HEK293 (cell line): Measurements from ENCODE around the gene TXNL1.

ENCODE experiments used
- CTCF ChIA-PET: fragments of 350-600 bp; formaldehyde crosslinking; extraction: SDS; loops from one replicate; lab custom pipeline; 2021; ENCODE audit warnings: antibody characterized with exemption; lab: Yijun Ruan, JAX
- POLR2A ChIA-PET: fragments of 300-600 bp; formaldehyde crosslinking; extraction: SDS; loops from one replicate; lab custom pipeline; 2020; ENCODE audit warnings: antibody characterized with exemption, inconsistent platforms; lab: Yijun Ruan, JAX
- H3K27ac ChIP-seq: fragments of 200-500 bp; sonication (Bioruptor generic); 2 replicates; pipeline ENCODE4 v1.5.1; 2014; ENCODE audit warnings: low read depth, low read length, control low read depth, inconsistent platforms; ENCODE audit errors: extremely low read depth
- H3K36me3 ChIP-seq, 2 experiments: fragments of 200-500 bp in 1 of 2; sonication (Bioruptor generic) in 1 of 2; 1 replicate in 1 of 2; 2 replicates in 1 of 2; pipeline ENCODE4 v1.5.1; 2014 to 2017; ENCODE audit warnings: inconsistent platforms in 2 of 2, low read length in 2 of 2; ENCODE audit not compliant: control insufficient read depth in 2 of 2, insufficient read depth in 1 of 2
- H3K4me1 ChIP-seq: fragments of 200-500 bp; sonication (Bioruptor generic); 2 replicates; pipeline ENCODE4 v1.5.1; 2014; ENCODE audit warnings: mild to moderate bottlenecking, low read length, inconsistent platforms; ENCODE audit not compliant: control insufficient read depth, insufficient read depth
- H3K4me3 ChIP-seq: 2 replicates; pipeline ENCODE4 v1.5.1; 2011; ENCODE audit warnings: low read depth, mild to moderate bottlenecking, control low read depth, low read length, moderate library complexity
- H3K9me3 ChIP-seq: fragments of 200-500 bp; sonication (Bioruptor generic); 2 replicates; pipeline ENCODE4 v1.5.1; 2014; ENCODE audit warnings: low read depth, low read length, inconsistent platforms; ENCODE audit not compliant: control insufficient read depth, insufficient read depth
- PATZ1 ChIP-seq: fragments of 450-650 bp; formaldehyde crosslinking; IDR thresholded peaks from 2 replicates; pipeline ENCODE4 v1.5.1; 2016; ENCODE audit warnings: missing biosample characterization, missing genetic modification characterization
- ZBTB49 ChIP-seq: fragments of 450-650 bp; formaldehyde crosslinking; IDR thresholded peaks from 2 replicates; pipeline ENCODE4 v1.5.1; 2016; ENCODE audit warnings: missing biosample characterization, missing genetic modification characterization, low read depth
- ZBTB8A ChIP-seq: fragments of 450-650 bp; formaldehyde crosslinking; IDR thresholded peaks from 2 replicates; pipeline ENCODE4 v1.5.1; 2016; ENCODE audit warnings: missing biosample characterization, missing genetic modification characterization
- ZIC2 ChIP-seq: fragments of 450-650 bp; formaldehyde crosslinking; IDR thresholded peaks from 2 replicates; pipeline ENCODE4 v1.5.1; 2016; ENCODE audit warnings: missing biosample characterization, missing genetic modification characterization
- ZNF155 ChIP-seq: fragments of 450-650 bp; formaldehyde crosslinking; IDR thresholded peaks from 2 replicates; pipeline ENCODE4 v1.5.1; 2016; ENCODE audit warnings: missing biosample characterization, missing genetic modification characterization
- ZNF157 ChIP-seq: fragments of 450-650 bp; formaldehyde crosslinking; IDR thresholded peaks from 2 replicates; pipeline ENCODE4 v1.5.1; 2016; ENCODE audit warnings: missing biosample characterization, missing genetic modification characterization
- ZNF184 ChIP-seq: fragments of 450-650 bp; IDR thresholded peaks from 2 replicates; pipeline ENCODE4 v1.5.1; 2018; ENCODE audit warnings: missing biosample characterization, mild to moderate bottlenecking, missing genetic modification characterization
- ZNF280C ChIP-seq: fragments of 450-650 bp; formaldehyde crosslinking; IDR thresholded peaks from 2 replicates; pipeline ENCODE4 v1.5.1; 2016; ENCODE audit warnings: missing biosample characterization, missing genetic modification characterization
- ZNF398 ChIP-seq: fragments of 450-650 bp; formaldehyde crosslinking; IDR thresholded peaks from 2 replicates; pipeline ENCODE4 v1.5.1; 2017; ENCODE audit warnings: missing biosample characterization, missing genetic modification characterization
- ZNF48 ChIP-seq: fragments of 450-650 bp; formaldehyde crosslinking; IDR thresholded peaks from 2 replicates; pipeline ENCODE4 v1.5.1; 2016; ENCODE audit warnings: missing biosample characterization, missing genetic modification characterization
- ZNF488 ChIP-seq: fragments of 450-650 bp; formaldehyde crosslinking; IDR thresholded peaks from 2 replicates; pipeline ENCODE4 v1.5.1; 2016; ENCODE audit warnings: missing biosample characterization, missing genetic modification characterization
- ZNF560 ChIP-seq: fragments of 450-650 bp; formaldehyde crosslinking; IDR thresholded peaks from 2 replicates; pipeline ENCODE4 v1.5.1; 2017; ENCODE audit warnings: missing biosample characterization, missing genetic modification characterization, borderline replicate concordance
- ZNF585B ChIP-seq: fragments of 450-650 bp; formaldehyde crosslinking; IDR thresholded peaks from 2 replicates; pipeline ENCODE4 v1.5.1; 2016; ENCODE audit warnings: missing biosample characterization, missing genetic modification characterization
- TF ChIP-seq, protein P1 (sequence below): fragments of 450-650 bp; formaldehyde crosslinking; IDR thresholded peaks from 2 replicates; pipeline ENCODE4 v1.5.1; 2016; ENCODE audit warnings: missing biosample characterization, missing genetic modification characterization

TXNL1 gene

DNA sequence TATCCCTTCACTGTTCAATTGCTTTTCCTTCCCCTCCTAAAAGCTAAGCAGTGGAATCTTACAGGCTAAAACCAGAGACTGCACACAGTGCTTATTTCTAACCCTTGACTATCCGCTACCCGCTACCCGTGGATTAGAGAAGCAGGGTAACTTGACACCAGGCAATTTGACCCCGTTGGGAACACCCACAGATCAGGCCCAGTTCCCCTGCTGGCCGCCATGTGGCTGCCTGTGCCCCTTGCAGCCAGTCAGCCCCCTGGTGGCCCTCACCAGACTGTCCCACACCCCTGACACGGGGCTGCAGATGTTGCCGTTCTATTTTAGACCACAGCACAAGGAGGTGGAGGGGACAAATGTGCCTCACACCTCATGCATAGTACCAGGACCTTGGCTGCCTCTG is 74.8 kb downstream of the TXNL1 start:
- H3K4me3 ChIP-seq, result no peak overlapping the region
- no peaks in the 10 kb centered on the region for H3K4me1 ChIP-seq
- H3K27ac ChIP-seq, result no peak overlapping the region
- ChIA-PET POLR2A (no interaction called here), CTCF (no interaction called here)
- TF ChIP-seq PATZ1 (tag by site-specific recombination), result no peak
- TF ChIP-seq ZIC2, result peak; percentile 38; the same call in 1 of the 2 replicates
- TF ChIP-seq, all 188 proteins: peak for 1
- no peaks in the 10 kb centered on the region for H3K9me3 ChIP-seq
- H3K36me3 ChIP-seq, result no peaks in the 10 kb centered on the region

DNA sequence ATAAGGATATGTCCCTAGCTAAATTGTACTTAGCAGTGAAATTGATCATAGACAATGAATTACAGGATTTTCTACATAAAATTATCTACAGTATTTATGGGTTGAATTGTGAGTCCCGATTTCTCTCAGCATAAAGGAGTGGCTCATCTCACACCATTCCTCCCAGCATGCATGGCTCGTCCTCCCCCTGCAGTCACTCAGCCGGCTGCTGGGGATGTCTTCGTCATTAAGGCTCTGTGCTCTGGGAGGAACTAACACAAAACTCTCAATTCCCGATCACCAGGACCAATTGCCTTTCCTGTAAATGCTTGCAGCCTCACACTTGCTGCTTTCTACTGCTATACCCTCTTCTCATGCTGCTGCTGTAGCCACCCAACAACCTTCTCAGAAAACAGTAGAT is 75.9 kb downstream of the TXNL1 start:
- H3K9me3 ChIP-seq, result no peaks in the 10 kb centered on the region
- no peaks in the 10 kb centered on the region for H3K4me1 ChIP-seq
- TF ChIP-seq ZBTB49 (no peak), ZNF280C (tag by site-specific recombination) (no peak), ZNF488 (tag by site-specific recombination) (no peak), ZNF560 (tag by site-specific recombination) (no peak), ZNF155 (tag by site-specific recombination) (no peak), ZNF48 (tag by site-specific recombination) (no peak)
- ChIA-PET CTCF (no interaction called here), POLR2A (no interaction called here)
- H3K27ac ChIP-seq, result no peak overlapping the region
- no peaks in the 10 kb centered on the region for H3K36me3 ChIP-seq
- no peak overlapping the region for H3K4me3 ChIP-seq

DNA sequence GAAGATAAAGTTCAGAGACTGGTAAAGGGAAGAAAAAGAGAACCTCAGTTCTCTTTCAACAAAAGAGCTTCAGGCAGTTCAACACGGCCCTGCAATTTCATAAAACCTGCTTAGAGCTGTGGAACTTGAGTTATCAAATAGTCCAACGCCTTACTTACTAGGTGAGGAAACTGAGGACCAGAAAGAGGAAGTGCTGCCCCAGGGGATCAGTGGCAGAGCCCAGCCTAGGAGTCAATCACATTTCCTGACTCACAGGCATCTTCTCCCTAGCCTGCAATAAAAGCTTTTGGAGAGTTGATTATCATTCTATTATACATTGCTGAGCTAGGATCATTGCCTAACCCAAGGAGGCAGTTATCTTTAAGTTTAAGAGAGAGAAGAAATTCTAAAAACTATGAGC is 77.4 kb downstream of the TXNL1 start:
- Histone ChIP-seq H3K36me3 (no peaks in the 10 kb centered on the region), H3K9me3 (no peaks in the 10 kb centered on the region), H3K4me3 (no peak overlapping the region), H3K4me1 (no peaks in the 10 kb centered on the region), H3K27ac (no peak overlapping the region)
- ChIA-PET CTCF (interaction anchor here (0.5 kb wide), 1 partner anchor 12 kb away, joined by 3 read pairs; no protein-coding TSS in a partner anchor), POLR2A (no interaction called here)
- no peak for TF ChIP-seq ZNF157
- TF ChIP-seq, protein P1, sequence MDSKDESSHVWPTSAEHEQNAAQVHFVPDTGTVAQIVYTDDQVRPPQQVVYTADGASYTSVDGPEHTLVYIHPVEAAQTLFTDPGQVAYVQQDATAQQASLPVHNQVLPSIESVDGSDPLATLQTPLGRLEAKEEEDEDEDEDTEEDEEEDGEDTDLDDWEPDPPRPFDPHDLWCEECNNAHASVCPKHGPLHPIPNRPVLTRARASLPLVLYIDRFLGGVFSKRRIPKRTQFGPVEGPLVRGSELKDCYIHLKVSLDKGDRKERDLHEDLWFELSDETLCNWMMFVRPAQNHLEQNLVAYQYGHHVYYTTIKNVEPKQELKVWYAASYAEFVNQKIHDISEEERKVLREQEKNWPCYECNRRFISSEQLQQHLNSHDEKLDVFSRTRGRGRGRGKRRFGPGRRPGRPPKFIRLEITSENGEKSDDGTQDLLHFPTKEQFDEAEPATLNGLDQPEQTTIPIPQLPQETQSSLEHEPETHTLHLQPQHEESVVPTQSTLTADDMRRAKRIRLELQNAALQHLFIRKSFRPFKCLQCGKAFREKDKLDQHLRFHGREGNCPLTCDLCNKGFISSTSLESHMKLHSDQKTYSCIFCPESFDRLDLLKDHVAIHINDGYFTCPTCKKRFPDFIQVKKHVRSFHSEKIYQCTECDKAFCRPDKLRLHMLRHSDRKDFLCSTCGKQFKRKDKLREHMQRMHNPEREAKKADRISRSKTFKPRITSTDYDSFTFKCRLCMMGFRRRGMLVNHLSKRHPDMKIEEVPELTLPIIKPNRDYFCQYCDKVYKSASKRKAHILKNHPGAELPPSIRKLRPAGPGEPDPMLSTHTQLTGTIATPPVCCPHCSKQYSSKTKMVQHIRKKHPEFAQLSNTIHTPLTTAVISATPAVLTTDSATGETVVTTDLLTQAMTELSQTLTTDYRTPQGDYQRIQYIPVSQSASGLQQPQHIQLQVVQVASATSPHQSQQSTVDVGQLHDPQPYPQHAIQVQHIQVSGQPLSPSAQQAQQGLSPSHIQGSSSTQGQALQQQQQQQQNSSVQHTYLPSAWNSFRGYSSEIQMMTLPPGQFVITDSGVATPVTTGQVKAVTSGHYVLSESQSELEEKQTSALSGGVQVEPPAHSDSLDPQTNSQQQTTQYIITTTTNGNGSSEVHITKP (tag by site-specific recombination), result no peak
- TF ChIP-seq ZNF585B (tag by site-specific recombination), result no peak
- TF ChIP-seq ZBTB8A (tag by site-specific recombination), result no peak
- no peak for TF ChIP-seq ZNF184 (tag by site-specific recombination)
- no peak for TF ChIP-seq ZNF398 (tag by site-specific recombination)
